Esophagus squamous epithelium (tissue), 4 donors: ENCODE data around the gene DCTN3.

Experiments used
- POLR2A ChIP-seq, 4 donors: fragments of 450-650 bp; IDR thresholded peaks; one replicate each; pipeline ENCODE4 v1.6.1; 2017; ENCODE audit warnings: antibody characterized with exemption in 4 of 4, mild to moderate bottlenecking in 4 of 4, moderate library complexity in 3 of 4
- TF ChIP-seq, protein P1 (sequence below), 6 experiments: fragments of 450-650 bp in 4 of 6; fragments of 200-600 bp in 2 of 6; sonication (generic) in 2 of 6; IDR thresholded peaks; one replicate each; pipeline ENCODE4 v1.5.1; 2016 to 2019; ENCODE audit warnings: antibody characterized with exemption in 6 of 6, mild to moderate bottlenecking in 4 of 6, moderate library complexity in 4 of 6

DNA sequence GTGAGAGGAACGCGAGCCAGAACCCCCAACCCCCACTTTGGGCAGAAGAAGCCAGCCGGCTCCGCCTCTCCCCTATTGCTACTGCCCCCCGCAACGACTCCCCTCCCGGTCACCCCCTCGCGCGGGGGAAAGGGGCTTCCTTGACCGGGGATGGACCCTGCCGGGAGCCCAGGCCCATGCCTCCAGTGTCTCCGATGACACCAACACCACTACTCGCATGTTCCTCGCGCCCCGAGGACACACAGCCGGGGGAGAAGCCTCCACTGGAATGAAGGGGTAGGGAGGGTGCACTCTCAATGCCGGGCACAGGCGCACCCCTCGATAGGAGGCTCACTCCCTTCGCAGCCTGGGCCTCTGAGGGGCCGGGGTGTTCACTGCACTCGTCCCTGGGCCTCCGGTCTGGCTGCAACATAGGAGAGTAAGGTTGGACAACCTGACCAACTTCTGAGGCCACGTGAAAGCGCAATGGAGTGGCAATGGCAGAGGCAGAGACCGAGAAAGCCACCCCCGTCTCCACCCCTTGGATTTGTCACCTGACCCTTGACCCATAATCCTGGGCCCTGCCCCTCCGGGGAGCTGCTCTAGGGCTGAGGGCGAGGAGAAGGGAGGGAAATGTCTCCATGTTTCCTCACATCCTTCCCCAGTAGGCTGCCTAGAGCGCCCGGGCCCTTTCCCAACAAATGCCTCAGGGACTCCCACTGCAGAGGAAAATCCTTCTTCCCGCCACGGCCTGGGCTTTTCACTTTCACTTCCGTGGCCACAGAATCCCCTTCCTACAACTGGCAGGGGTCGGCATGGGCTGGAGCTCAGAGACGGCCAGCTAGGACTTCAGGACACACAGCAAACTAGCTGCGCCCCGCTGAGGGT is 29.7 kb downstream of the DCTN3 start:
- TF ChIP-seq, protein P1, sequence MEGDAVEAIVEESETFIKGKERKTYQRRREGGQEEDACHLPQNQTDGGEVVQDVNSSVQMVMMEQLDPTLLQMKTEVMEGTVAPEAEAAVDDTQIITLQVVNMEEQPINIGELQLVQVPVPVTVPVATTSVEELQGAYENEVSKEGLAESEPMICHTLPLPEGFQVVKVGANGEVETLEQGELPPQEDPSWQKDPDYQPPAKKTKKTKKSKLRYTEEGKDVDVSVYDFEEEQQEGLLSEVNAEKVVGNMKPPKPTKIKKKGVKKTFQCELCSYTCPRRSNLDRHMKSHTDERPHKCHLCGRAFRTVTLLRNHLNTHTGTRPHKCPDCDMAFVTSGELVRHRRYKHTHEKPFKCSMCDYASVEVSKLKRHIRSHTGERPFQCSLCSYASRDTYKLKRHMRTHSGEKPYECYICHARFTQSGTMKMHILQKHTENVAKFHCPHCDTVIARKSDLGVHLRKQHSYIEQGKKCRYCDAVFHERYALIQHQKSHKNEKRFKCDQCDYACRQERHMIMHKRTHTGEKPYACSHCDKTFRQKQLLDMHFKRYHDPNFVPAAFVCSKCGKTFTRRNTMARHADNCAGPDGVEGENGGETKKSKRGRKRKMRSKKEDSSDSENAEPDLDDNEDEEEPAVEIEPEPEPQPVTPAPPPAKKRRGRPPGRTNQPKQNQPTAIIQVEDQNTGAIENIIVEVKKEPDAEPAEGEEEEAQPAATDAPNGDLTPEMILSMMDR (IDR thresholded peaks at IDR 0.05) = no peak
- TF ChIP-seq POLR2A (IDR thresholded peaks at IDR 0.05) = no peak
